Muscle layer of colon (tissue), 2 donors: ENCODE measurements around the gene CACFD1.

Experiments
- H3K27ac ChIP-seq: one replicate; pipeline ENCODE4 v1.7.0; 2013; ENCODE audit warnings: low read depth, mild to moderate bottlenecking, low read length, moderate library complexity
- H3K27me3 ChIP-seq, 2 donors: one replicate each; pipeline ENCODE4 v1.7.0; 2013; ENCODE audit warnings: low read length in 2 of 2, mild to moderate bottlenecking in 2 of 2; ENCODE audit not compliant: insufficient read depth in 2 of 2, control insufficient read depth in 1 of 2
- H3K36me3 ChIP-seq: one replicate; pipeline ENCODE4 v1.7.0; 2013; ENCODE audit warnings: mild to moderate bottlenecking, low read length; ENCODE audit not compliant: insufficient read depth
- H3K4me1 ChIP-seq: one replicate; pipeline ENCODE4 v1.7.0; 2013; ENCODE audit warnings: mild to moderate bottlenecking, low read length; ENCODE audit not compliant: insufficient read depth
- H3K4me3 ChIP-seq, 2 donors: one replicate each; pipeline ENCODE4 v1.7.0; 2013; ENCODE audit warnings: low read length in 2 of 2, low read depth in 1 of 2, mild to moderate bottlenecking in 1 of 2, moderate library complexity in 1 of 2
- H3K9ac ChIP-seq: one replicate; pipeline ENCODE4 v1.7.0; 2013; ENCODE audit warnings: low read length
- H3K9me3 ChIP-seq: one replicate; pipeline ENCODE4 v1.7.0; 2013; ENCODE audit warnings: mild to moderate bottlenecking, low read length
- donor health status: abdominal sarcoma.
- donor health status: Adenocarcinoma of cecum.

The CACFD1 gene

GRCh38 chr9:133476036-133476931, 16.5 kb downstream of the CACFD1 start:
- Histone ChIP-seq H3K4me3 (no peak overlapping the region), H3K9me3 (no peaks in the 10 kb centered on the region), H3K27me3 (no peaks in the 10 kb centered on the region), H3K4me1 (peaks cover 8% of the 10 kb centered on the region), H3K36me3 (no peaks in the 10 kb centered on the region), H3K9ac (no peak overlapping the region), H3K27ac (no peak overlapping the region)

DNA sequence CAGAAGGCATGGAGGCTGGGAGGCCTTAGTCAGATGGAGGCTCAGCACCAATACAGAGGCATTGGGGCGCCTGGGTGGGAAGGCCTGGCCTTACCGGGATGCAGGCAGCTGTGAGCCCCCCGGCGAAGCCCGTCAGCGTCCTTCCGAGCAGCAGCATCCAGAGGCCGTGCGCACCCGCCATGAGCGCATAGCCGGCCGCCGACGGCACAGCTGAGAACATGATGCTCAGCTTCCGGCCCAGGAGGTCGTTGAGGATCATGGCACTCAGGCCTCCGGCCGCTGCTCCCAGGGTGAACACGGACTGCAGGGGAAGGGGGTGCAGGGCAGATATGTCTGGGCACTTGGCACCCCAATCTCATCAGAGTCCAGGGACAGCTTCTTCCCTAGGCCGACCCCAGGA, 17.2 kb downstream of the CACFD1 start:
- H3K27ac ChIP-seq: no peak overlapping the region
- no peaks in the 10 kb centered on the region for H3K9me3 ChIP-seq
- no peaks in the 10 kb centered on the region for H3K36me3 ChIP-seq
- no peaks in the 10 kb centered on the region for H3K27me3 ChIP-seq
- H3K9ac ChIP-seq: no peak overlapping the region
- H3K4me3 ChIP-seq: no peak overlapping the region
- H3K4me1 ChIP-seq: peaks cover 8% of the 10 kb centered on the region

- H3K4me3 ChIP-seq: no peak overlapping the region
Observed at GRCh38 chr9:133477461-133477860, 17.7 kb downstream of the CACFD1 start.

DNA sequence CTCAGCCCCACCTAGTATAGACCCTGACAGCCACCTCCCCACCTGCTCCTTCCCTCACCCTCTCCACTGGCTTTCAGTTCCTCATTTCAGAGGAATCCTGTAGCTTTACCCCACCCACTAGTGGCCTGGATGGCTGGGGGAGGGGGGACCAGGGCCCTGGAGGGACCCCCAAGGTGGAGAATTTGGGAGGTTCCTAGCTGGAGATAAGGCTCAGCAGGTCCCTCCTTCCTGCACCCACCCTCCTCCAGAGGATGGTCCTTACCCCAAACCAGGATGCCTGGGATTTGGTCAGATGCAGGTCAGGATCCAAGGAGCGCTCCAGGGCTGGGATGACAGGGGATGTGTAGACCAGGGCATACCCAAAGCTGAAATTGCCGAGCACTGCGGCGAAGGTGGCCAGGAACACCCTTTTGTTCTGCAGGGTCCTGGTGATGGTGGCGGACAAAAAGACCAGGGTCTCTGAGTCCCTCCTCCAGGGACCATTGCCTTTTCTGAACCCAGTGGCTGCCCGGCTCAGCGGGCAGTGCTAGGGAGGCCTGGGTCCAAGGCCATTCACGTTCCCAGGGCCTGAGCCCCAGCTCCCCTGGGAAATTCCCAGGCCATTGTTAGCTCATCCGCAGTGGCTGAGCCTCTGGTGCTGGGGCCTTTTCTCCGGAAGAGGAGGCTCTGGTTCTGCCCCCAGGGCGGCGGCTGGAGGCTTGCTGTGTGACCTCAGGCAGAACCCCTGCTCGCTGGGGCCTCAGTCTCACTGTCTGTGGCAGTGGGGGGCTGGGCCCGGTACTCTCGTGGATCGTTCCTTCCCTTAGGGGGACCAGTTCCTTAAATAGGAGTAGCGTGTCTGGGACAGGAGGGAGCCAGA, 18.4 kb downstream of the CACFD1 start:
- Histone ChIP-seq H3K4me1 (peaks cover 8% of the 10 kb centered on the region), H3K27me3 (no peaks in the 10 kb centered on the region), H3K36me3 (no peaks in the 10 kb centered on the region), H3K9me3 (no peaks in the 10 kb centered on the region), H3K27ac (no peak overlapping the region), H3K9ac (peak overlapping the region; percentile 49), H3K4me3 (peak overlapping the region; percentile 55 to 60)

More at GRCh38 chr9:133477461-133477860, 17.7 kb downstream of the CACFD1 start:
- H3K9ac ChIP-seq: no peak overlapping the region
- H3K27me3 ChIP-seq: no peaks in the 10 kb centered on the region
- H3K36me3 ChIP-seq: no peaks in the 10 kb centered on the region
- H3K9me3 ChIP-seq: no peaks in the 10 kb centered on the region
- H3K4me1 ChIP-seq: peaks cover 8% of the 10 kb centered on the region
- H3K27ac ChIP-seq: no peak overlapping the region

DNA sequence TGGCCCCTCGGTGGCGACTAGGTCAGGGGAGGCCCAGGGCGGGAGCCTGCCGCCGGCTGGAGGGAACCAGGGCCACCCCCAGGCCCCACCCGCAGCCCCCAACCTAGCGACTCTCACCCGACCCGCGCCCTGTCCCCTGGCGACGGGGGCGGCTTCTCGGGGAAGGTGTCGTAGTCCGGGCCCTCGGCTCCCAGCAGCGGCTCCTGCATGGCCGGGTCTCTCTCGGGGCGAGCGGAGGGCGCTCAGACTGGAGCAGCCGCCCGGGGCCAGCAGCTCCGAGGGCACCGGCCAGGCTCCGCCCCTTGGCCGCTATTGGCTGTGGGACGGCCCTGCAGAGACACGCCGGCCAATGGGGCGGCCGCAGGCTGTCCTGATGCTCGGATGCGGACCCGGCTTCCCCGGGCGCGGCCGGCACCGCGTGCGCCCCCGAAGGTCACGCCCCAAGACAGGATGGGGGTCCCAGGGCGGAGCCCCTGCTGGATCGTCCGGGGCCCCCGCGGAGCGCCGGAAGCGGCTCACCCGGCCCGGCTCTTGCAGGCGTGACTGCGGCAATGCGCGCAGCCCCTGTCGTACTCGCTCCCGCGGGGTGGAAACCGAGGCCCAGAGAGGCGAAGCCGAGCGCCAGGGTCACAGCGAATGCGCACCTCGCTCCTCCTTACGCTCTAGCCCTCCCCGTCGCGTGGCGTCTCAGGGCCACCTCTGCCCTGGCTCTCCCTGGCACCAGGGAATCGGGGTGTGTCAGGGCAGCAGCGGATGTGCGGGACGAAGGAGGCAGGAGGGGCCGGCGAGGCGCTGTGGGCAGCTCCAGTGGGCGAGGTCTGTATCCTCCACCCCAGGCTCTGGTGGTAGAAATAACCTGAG, 19.3 kb downstream of the CACFD1 start, which contains the start of gene SLC2A6:
Gene SLC2A6, minus strand, starts transcription at position 249 of the 861 bp plus-strand sequence. Its CDS starts 40 bp downstream, at position 209.
- Histone ChIP-seq H3K27ac (no peak within 1 kb of the TSS), H3K4me3 (peak within 1 kb of the TSS; percentile 55 to 60), H3K9me3 (no peaks in the 10 kb centered on the region), H3K9ac (peak within 1 kb of the TSS; percentile 49), H3K36me3 (no peaks in the 10 kb centered on the region), H3K4me1 (peaks cover 8% of the 10 kb centered on the region), H3K27me3 (peaks cover 0 to 4% of the 10 kb centered on the region in 2 donors)

GRCh38 chr9:133483611-133484010, 23.8 kb downstream of the CACFD1 start:
- no peaks in the 10 kb centered on the region for H3K9me3 ChIP-seq
- no peak overlapping the region for H3K27ac ChIP-seq
- no peak overlapping the region for H3K4me3 ChIP-seq
- H3K36me3 ChIP-seq: no peaks in the 10 kb centered on the region
- no peak overlapping the region for H3K9ac ChIP-seq
- H3K4me1 ChIP-seq: peaks cover 8% of the 10 kb centered on the region
- H3K27me3 ChIP-seq: peaks cover 0 to 17% of the 10 kb centered on the region in 2 donors

- H3K9ac ChIP-seq: no peak overlapping the region
- no peak overlapping the region for H3K27ac ChIP-seq
- peaks cover 0 to 17% of the 10 kb centered on the region in 2 donors for H3K27me3 ChIP-seq
- no peaks in the 10 kb centered on the region for H3K9me3 ChIP-seq
- H3K4me3 ChIP-seq: no peak overlapping the region
- peaks cover under 1% of the 10 kb centered on the region for H3K4me1 ChIP-seq
- H3K36me3 ChIP-seq: no peaks in the 10 kb centered on the region
Observed at GRCh38 chr9:133484671-133485437, 25.1 kb downstream of the CACFD1 start.

GRCh38 chr9:133485531-133486260, 25.9 kb downstream of the CACFD1 start:
- no peaks in the 10 kb centered on the region for H3K4me1 ChIP-seq
- H3K9me3 ChIP-seq: no peaks in the 10 kb centered on the region
- H3K27me3 ChIP-seq: peaks cover 0 to 17% of the 10 kb centered on the region in 2 donors
- no peaks in the 10 kb centered on the region for H3K36me3 ChIP-seq
- no peak overlapping the region for H3K9ac ChIP-seq
- no peak overlapping the region for H3K27ac ChIP-seq
- H3K4me3 ChIP-seq: no peak overlapping the region

DNA sequence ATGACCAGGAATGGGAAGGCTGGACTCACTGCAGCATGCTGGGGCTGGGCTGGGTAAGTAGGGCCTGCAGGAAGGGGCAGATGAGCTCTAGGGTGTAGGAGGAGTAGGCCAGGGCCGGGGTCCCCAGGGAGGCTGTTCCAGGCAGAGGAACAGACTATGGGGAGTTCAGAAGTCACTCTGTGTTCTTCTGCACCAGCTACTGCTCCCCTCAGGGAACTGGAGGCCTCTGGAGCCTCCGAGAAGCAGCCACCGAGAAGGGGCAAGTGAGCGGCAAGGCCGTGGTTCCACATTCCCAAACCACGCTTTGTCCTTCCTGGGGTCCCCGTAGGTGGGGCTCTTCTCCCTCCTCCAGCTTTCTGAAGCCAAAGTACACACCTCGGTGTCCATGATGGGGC, 27.6 kb downstream of the CACFD1 start:
- H3K36me3 ChIP-seq: no peaks in the 10 kb centered on the region
- H3K4me1 ChIP-seq: no peaks in the 10 kb centered on the region
- H3K4me3 ChIP-seq: no peak overlapping the region
- H3K9ac ChIP-seq: no peak overlapping the region
- peaks cover 0 to 17% of the 10 kb centered on the region in 2 donors for H3K27me3 ChIP-seq
- no peaks in the 10 kb centered on the region for H3K9me3 ChIP-seq
- H3K27ac ChIP-seq: no peak overlapping the region
